ENCODE measurements around the gene ZNF574.
A peak's percentile ranks its signal among the peaks of the same experiment; 100 is the strongest.
"Not testable (repeated sequence)": the region's sequence is repeated elsewhere in the genome, so short reads cannot be mapped to it uniquely, and the experiment has no call there.

ZNF574 gene

GRCh38 chr19:42080764-42081375, 4.9 kb downstream of the ZNF574 start:
- DNase-seq (ENCODE audit: low spot score), result no peak

DNA sequence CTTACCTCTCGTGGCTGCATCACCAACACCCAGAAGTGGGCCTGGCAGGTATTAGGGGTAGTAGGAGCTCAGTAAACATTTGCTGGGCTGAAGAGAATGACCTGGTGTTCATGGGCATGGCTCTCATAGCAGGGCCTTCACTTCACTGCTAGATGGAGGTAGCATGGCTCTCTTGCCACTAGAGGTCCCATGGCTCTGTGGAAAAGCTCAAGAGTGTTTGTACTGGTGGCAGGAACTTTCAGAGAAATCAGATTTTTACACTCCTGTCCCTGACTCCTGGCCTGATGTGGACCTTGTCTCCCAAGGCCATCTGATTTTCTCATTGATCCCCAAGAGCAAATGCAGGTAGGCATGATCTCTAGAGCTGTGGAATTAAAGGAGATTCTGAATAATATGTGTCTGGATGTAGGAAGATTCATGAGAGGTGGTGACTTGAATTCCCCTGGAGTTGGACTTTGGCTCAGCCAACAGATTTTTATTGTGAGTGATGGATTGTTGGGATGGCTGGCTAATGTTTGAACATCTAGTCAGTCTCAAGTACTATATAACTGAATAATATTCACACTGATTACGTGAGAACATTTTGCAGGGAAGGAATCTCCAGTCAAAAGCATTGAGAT, 5.7 kb downstream of the ZNF574 start:
- DNase-seq (ENCODE audit: low spot score), result peak; percentile 47

DNA sequence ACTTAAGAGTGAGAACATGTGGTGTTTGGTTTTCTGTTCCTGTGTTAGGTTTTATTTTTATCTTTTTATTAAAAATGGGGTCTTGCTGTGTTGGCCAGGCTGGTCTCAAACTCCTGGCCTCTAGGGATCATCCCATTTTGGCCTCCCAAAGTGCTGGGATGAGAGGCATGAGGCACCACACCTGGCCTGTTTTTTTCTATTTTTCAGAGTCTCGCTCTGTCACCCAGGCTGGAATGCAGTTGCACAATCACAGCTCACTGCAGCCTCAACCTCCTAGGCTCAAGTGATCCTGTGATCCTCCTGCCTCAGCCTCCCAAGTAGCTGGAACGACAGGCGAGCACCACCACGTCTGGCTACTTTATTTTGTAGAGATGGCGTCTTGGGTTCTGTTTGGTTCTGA, 7.6 kb downstream of the ZNF574 start:
- no peak for DNase-seq (ENCODE audit: low spot score)

- no peak for DNase-seq (ENCODE audit: low spot score)
These were observed 10.3 kb downstream of the ZNF574 start for GRCh38 chr19:42086188-42086736.

- no peak for DNase-seq (ENCODE audit: low spot score)
These were observed 11.0 kb downstream of the ZNF574 start for GRCh38 chr19:42086770-42087550.

DNA sequence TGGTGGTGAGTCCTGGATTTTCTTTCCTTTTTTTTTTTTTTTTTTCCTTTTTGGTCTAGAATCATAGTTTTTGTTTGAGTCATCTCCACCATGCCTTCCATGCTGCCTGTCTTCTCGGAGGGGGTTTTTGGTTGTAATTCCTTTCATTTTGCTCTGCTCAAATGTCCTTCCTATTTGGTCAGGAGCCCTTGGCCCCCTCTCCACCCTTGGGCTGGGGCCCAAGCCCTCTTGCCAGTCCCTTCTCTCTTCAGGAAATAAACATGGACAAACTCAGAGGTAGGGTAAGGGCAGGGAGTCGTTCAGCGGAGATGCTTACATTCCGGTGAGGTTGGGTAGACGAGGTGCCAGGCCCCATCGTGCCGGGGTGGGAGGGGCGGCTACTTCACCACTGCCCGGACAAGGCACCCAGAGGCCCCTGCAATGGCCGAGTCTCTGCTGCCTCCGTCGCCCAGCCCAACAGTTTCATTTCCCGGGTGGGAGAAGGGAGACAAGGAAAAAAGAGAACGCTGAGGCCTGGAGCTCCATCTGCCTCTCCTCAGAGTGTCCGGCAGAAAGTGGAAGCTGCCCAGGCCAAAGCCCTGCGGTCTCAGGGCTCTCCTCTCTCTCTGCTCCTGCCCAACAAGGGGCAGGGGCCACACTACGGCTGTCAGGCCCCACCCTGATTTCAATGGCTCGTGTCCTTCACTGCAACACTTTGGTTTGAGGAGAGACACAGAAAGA, 12.7 kb downstream of the ZNF574 start:
- peak; percentile 33 for DNase-seq (ENCODE audit: low spot score)

DNA sequence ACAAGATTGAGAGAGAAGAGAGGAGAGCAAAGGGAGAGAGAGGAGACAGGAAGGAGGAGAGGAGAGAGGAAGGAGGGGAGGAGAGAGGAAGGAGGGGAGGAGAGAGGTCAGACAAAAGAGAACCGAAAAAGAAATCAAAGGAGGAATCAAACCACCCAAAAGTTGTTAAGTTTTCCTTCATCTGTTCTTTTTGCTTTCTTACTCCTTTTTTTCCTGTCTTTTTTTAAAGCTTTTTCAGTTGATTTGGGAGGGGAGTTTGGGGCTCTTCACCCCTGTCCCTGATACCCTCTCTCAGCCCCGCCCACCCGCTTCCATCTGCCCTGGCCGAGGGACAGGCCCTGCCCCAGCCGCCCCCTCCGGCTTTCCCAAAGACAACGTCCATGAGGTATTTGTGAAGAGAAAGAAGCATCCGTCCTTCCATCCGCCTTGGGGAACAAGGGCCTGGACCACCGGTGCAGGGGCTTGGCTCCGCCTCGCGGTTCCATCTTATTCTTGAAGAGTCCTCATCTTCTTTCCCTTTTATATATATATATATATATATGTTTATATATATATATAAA, 13.3 kb downstream of the ZNF574 start:
- no peak for DNase-seq (ENCODE audit: low spot score)

- no peak for DNase-seq (ENCODE audit: low spot score)
These were observed 13.8 kb downstream of the ZNF574 start for GRCh38 chr19:42089772-42090171.

GRCh38 chr19:42090672-42091071, 14.7 kb downstream of the ZNF574 start:
- no peak for DNase-seq (ENCODE audit: low spot score)

DNA sequence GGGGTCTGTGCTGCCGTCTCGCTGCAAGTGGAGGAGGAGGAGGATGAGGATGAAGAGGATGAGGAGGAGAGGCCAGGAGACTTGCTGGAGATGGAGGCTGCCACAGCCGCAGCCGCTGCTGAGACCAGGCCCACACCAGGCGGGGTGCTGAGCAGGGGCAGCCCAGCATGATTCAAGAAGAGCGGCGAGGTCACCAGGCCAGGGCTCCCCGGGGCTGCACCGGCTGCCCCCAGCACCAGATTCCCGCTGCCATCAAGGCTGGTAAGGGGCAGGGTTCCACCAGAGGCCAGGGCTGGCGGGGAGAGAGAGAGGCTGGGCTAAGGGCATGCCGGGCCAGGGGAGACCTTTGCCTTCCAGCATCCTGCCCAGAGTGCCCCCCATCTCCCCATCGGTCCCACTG, 15.3 kb downstream of the ZNF574 start:
- no peak for DNase-seq (ENCODE audit: low spot score)

DNA sequence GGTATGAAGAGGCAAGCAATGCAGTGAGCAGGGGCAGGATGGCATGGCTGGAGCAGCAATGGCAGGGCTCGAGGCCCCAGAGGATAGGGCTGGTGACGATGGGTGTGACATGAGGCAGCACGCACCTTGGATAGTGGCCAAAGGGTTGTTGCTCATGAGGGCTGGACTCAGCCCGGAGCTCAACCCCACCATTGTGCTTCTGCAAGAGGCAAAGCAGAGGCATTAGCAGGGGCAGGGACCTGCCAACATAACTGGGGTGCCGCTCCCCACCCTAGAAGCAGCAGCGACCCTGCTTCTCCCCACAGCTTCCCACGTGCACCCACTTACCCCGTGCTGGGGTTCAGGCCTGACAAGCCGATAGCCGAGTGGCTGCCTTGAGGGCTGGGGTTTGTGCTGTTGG, 15.8 kb downstream of the ZNF574 start:
- no peak for DNase-seq (ENCODE audit: low spot score)

DNA sequence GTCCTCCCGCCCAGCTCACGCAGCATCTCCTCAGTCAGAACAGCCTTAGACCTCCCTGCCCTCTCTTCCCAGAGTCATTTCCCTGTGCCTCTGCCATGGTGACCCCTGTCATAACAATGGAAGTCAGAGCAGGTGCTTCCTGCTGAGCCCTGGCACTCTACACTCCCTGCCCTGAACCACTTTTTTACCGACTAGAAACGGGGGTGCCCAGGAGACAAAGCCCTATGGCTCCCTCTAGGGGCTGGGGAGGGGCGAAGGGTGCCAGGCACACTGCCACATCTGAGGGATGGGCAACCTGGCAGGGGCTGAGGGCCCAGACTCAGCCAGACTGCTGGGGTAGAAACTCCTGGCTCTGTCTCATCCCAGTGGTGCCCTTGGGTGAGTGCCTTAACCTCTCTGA, 16.4 kb downstream of the ZNF574 start:
- no peak for DNase-seq (ENCODE audit: low spot score)

- DNase-seq (ENCODE audit: low spot score), result no peak
These were observed 17.5 kb downstream of the ZNF574 start for GRCh38 chr19:42093505-42093904.

- DNase-seq (ENCODE audit: low spot score), result no peak
These were observed 18.0 kb downstream of the ZNF574 start for GRCh38 chr19:42093926-42094325.

DNA sequence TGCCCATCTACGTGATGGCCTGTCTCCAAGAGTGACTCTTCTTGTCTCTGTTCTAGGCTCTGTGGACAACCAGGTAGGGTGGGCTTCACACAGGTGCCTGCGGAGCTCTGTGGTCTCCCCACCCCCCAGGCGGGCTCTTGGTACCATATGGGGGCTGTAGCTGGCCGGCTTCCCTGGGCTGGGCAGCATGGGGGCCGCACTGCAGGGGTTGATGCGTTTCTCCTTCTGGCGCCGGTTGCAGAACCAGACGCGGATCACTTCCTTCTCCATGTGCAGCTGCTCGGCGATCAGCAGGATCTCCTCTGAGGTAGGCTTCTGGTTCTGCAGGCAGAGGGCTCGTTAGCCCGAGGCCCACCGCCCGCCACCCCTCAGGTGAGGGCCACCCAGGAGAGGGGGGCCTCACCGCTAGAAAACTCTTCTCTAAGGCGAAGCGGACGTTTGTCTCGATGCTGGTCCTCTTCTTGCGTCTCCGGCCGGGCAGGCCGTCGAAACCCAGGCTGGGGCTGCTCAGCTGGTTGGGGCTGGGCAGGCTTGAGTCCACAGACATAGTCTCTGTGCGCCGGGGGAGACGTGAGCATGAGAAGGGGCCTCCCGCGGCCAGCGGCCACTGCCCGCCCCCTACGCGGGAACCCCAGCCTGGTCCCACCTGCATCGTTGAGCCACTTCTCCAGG, 19.3 kb downstream of the ZNF574 start:
- no peak for DNase-seq (ENCODE audit: low spot score)

GRCh38 chr19:42095814-42096230, 19.9 kb downstream of the ZNF574 start:
- DNase-seq (ENCODE audit: low spot score), result no peak

DNA sequence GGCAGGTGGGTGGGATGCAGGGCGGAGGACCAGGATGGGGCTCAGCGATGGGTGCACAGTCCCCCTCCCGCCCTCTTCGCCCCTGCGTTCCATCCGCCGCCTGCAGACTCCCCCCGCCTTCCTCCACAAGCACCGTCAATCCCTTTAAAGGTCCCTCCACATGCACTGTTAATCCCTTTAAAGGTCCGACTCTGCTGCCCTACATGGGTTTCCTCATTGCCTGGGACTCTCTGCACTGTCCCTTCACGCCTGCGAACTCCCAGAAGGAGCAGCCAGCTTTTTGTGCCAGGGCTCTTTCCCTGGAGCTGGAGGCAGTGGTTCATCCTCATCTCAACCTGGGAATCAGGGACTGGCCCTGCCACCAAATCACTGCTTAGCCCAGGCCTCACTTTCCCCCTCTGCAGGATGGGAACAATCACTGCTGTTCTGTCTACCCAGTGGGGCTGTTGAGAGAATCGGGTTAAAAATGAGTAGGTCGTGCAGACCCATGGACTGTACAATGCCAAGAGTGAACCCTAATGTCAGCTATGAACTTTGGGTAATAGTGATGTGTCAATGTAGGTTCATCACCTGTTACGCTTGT, 20.4 kb downstream of the ZNF574 start:
- no peak for DNase-seq (ENCODE audit: low spot score)

- DNase-seq (ENCODE audit: low spot score), result no peak
These were observed 21.5 kb downstream of the ZNF574 start for GRCh38 chr19:42097461-42097860.

GRCh38 chr19:42098781-42099180, 22.8 kb downstream of the ZNF574 start:
- DNase-seq (ENCODE audit: low spot score), result no peak

DNA sequence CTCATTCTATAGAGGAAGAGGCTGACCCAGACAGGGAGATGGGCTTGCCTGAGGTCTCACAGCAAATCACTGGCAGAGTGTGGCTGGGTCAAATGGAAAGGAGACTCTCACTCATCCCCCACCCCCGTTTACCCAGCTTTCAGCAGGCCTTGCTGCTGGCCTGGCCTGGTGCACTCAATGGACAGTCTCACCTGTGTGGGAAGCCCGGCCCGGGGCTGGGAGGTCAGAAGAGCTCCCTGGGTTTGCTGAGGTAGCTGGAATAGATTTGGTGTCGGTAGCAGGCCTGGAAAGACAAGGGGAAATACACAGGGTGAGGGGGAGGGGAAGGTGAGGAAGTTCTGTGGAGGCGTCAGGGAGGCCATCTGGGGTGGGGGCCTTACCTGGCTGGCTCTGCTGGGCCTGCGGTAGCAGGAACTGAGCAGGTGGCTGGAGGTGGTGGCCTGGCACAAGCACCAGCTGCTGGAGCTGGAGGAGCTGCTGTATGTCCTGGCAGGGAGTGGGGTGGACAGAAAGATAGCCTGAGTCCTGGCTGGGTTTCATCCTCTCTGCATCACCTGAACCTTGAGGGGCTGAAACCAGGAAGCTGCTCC, 23.5 kb downstream of the ZNF574 start:
- DNase-seq (ENCODE audit: low spot score), result no peak

DNA sequence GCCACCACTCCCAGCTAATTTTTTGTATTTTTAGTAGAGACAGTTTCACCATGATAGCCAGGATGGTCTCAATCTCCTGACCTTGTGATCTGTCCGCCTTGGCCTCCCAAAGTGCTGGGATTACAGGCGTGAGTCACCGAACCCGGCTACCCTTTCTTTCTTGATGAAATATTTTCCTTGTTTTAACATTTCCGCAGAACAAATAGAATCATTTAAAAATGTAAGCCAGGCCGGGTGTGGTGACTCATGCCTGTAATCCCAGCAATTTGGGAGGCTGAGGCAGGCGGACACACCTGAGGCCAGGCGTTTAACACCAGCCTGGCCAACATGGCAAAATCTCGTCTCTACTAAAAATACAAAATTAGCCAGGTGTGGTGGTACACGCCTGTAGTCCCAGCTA, 24.3 kb downstream of the ZNF574 start:
- DNase-seq (ENCODE audit: low spot score), result not testable (repeated sequence)

Data from COLO829 (cell line).